Measurements from ENCODE around the gene IRX3. TPM values are rescaled to one million over a fixed set of nuclear protein-coding genes. Genes with fewer than 3 reads are reported as not detected.

Gene IRX3
- total and polyA plus RNA-seq, 10 of the 15 experiments (the other 5 are each of a cell fraction or from before 2014, with no cell fraction given), result 0.05 TPM; not detected in 9

DNA sequence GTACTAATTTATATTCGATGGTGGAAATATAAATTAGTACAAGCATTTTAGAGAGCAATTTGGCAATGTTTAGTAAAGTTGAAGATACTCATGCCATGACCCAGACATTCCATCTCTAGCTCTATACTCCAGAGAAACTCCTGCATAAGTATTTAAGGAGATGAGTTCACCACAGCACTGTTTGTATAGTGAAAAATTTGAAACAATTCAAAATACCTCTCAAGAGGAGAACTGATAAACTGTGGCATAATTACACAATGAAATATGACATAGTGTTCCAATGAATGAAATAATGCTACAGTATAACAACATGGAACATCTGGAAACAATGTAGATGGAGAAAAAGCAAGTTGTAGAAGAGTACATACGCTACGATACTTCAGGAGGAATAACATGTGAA lies 48.6 kb upstream of the IRX3 start:
- Histone ChIP-seq H4K20me1 (ENCODE audit: control insufficient read depth, insufficient read depth) (no peaks in the 10 kb centered on the region), H3K79me2 (ENCODE audit: control insufficient read depth, insufficient read depth, low read length) (no peaks in the 10 kb centered on the region), H2AFZ (ENCODE audit: control insufficient read depth, low read depth, low read length) (no peak overlapping the region), H3K4me3 (no peak overlapping the region), H3K4me1 (ENCODE audit: control insufficient read depth, insufficient read depth, low read length) (no peaks in the 10 kb centered on the region), H3K9me3 (replicated peaks; ENCODE audit: control insufficient read depth, insufficient read depth, low read length) (no peaks in the 10 kb centered on the region), H3K36me3 (ENCODE audit: control insufficient read depth in 2 of 2, insufficient read depth in 2 of 2, low read length in 1 of 2) (no peaks in the 10 kb centered on the region), H3K9ac (ENCODE audit: control insufficient read depth, insufficient read depth, low read length) (no peak overlapping the region), H3K4me2 (ENCODE audit: control insufficient read depth, insufficient read depth) (no peak overlapping the region), H3K27ac (ENCODE audit: control insufficient read depth, insufficient read depth) (no peak overlapping the region), H3K27me3 (replicated peaks in 1 of 2; ENCODE audit: control insufficient read depth in 2 of 2, insufficient read depth in 2 of 2, low read length in 1 of 2) (no peaks in the 10 kb centered on the region)
- POLR2A ChIA-PET, result no interaction called here
- TF ChIP-seq, protein P1, sequence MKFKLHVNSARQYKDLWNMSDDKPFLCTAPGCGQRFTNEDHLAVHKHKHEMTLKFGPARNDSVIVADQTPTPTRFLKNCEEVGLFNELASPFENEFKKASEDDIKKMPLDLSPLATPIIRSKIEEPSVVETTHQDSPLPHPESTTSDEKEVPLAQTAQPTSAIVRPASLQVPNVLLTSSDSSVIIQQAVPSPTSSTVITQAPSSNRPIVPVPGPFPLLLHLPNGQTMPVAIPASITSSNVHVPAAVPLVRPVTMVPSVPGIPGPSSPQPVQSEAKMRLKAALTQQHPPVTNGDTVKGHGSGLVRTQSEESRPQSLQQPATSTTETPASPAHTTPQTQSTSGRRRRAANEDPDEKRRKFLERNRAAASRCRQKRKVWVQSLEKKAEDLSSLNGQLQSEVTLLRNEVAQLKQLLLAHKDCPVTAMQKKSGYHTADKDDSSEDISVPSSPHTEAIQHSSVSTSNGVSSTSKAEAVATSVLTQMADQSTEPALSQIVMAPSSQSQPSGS (IDR thresholded peaks at IDR 0.05; ENCODE audit: low read length), result no peak
- TF ChIP-seq YY1 (IDR thresholded peaks at IDR 0.05; ENCODE audit: low read depth, low read length), result no peak
- BruUV-seq (replicated peaks), result no TSS peak
- RAD21 ChIA-PET (ENCODE audit: unreplicated experiment), result no interaction called here
- SMC1A ChIA-PET (ENCODE audit: uncharacterized antibody, unreplicated experiment), result no interaction called here
- intact Hi-C loops (cut with micrococcal nuclease; ENCODE audit: unreplicated experiment) (no loop called here), in situ Hi-C loops (cut with MboI) (no loop called here)
- no peak for ATAC-seq
- WGBS (ENCODE audit: insufficient coverage, insufficient replicate concordance, low lambda C conversion rate, missing lambda C conversion rate), result 49% methylated on average over 3 of the region's 3 CpGs
- no peak for DNase-seq (ENCODE audit: low read depth, low spot score)
- CTCF ChIA-PET, result no interaction called here
- FAIRE-seq, result no peak

DNA sequence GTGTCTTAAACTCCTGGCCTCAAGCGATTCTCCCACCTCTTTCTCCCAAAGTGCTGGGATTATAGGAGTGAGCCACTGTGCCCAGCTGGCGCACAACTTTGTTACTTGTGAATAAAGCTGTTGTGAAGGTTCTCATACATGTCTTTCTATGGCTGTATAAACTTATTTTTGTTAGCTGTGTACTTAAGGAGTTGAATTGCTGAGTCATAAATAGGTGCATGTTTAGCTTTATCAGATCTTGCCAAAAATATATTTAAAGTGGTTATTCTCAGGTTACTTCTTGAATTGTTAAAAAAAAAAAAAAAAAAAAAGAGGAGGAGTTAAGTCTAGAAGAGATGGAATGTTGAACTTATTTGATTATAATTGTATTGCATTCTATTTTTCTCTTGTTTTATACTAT lies 47.6 kb upstream of the IRX3 start:
- TF ChIP-seq ZBED1 (IDR thresholded peaks at IDR 0.05; ENCODE audit: borderline replicate concordance), result no peak
- TF ChIP-seq RFX5 (IDR thresholded peaks at IDR 0.05; ENCODE audit: low read depth, low read length), result no peak
- TF ChIP-seq, protein P2, sequence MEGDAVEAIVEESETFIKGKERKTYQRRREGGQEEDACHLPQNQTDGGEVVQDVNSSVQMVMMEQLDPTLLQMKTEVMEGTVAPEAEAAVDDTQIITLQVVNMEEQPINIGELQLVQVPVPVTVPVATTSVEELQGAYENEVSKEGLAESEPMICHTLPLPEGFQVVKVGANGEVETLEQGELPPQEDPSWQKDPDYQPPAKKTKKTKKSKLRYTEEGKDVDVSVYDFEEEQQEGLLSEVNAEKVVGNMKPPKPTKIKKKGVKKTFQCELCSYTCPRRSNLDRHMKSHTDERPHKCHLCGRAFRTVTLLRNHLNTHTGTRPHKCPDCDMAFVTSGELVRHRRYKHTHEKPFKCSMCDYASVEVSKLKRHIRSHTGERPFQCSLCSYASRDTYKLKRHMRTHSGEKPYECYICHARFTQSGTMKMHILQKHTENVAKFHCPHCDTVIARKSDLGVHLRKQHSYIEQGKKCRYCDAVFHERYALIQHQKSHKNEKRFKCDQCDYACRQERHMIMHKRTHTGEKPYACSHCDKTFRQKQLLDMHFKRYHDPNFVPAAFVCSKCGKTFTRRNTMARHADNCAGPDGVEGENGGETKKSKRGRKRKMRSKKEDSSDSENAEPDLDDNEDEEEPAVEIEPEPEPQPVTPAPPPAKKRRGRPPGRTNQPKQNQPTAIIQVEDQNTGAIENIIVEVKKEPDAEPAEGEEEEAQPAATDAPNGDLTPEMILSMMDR (IDR thresholded peaks at IDR 0.05 in 2 of 3, conservative IDR thresholded peaks at IDR 0.05 in 1 of 3; ENCODE audit: control insufficient read depth in 2 of 3, extremely low read depth in 1 of 3, insufficient read depth in 1 of 3, low read depth in 3 of 3, low read length in 3 of 3), result no peak
- no peak for TF ChIP-seq YY1 (IDR thresholded peaks at IDR 0.05; ENCODE audit: low read depth, low read length)
- TF ChIP-seq, protein P3, sequence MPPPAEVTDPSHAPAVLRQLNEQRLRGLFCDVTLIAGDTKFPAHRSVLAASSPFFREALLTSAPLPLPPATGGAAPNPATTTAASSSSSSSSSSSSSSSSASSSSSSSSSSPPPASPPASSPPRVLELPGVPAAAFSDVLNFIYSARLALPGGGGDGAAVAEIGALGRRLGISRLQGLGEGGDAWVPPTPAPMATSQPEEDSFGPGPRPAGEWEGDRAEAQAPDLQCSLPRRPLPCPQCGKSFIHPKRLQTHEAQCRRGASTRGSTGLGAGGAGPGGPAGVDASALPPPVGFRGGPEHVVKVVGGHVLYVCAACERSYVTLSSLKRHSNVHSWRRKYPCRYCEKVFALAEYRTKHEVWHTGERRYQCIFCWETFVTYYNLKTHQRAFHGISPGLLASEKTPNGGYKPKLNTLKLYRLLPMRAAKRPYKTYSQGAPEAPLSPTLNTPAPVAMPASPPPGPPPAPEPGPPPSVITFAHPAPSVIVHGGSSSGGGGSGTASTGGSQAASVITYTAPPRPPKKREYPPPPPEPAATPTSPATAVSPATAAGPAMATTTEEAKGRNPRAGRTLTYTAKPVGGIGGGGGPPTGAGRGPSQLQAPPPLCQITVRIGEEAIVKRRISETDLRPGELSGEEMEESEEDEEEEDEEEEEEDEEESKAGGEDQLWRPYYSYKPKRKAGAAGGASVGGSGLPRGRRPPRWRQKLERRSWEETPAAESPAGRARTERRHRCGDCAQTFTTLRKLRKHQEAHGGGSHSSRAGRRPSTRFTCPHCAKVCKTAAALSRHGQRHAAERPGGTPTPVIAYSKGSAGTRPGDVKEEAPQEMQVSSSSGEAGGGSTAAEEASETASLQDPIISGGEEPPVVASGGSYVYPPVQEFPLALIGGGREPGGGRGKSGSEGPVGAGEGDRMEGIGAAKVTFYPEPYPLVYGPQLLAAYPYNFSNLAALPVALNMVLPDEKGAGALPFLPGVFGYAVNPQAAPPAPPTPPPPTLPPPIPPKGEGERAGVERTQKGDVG (CRISPR knock-in tag; IDR thresholded peaks at IDR 0.05), result no peak
- no peak for TF ChIP-seq SREBF2 (IDR thresholded peaks at IDR 0.05; ENCODE audit: low read length)
- H3K36me3 ChIP-seq (ENCODE audit: control insufficient read depth in 2 of 2, insufficient read depth in 2 of 2, low read length in 1 of 2), result no peaks in the 10 kb centered on the region
- in situ Hi-C loops (cut with MboI), result no loop called here
- H3K27me3 ChIP-seq (replicated peaks in 1 of 2; ENCODE audit: control insufficient read depth in 2 of 2, insufficient read depth in 2 of 2, low read length in 1 of 2), result no peaks in the 10 kb centered on the region
- DNase-seq (ENCODE audit: low read depth, low spot score), result no peak
- 21% methylated on average over 2 of the region's 2 CpGs for WGBS (ENCODE audit: insufficient coverage, insufficient replicate concordance, low lambda C conversion rate, missing lambda C conversion rate)
- no peak for ATAC-seq
- H4K20me1 ChIP-seq (ENCODE audit: control insufficient read depth, insufficient read depth), result no peaks in the 10 kb centered on the region
- H3K4me1 ChIP-seq (ENCODE audit: control insufficient read depth, insufficient read depth, low read length), result no peaks in the 10 kb centered on the region
- no peaks in the 10 kb centered on the region for H3K9me3 ChIP-seq (replicated peaks; ENCODE audit: control insufficient read depth, insufficient read depth, low read length)
- H3K4me2 ChIP-seq (ENCODE audit: control insufficient read depth, insufficient read depth), result no peak overlapping the region
- no peak overlapping the region for H3K27ac ChIP-seq (ENCODE audit: control insufficient read depth, insufficient read depth)
- ChIA-PET RAD21 (ENCODE audit: unreplicated experiment) (interaction anchor here (0.6 kb wide), 1 partner anchor 701 kb away, joined by 3 read pairs; no protein-coding TSS in a partner anchor), CTCF (no interaction called here), SMC1A (ENCODE audit: uncharacterized antibody, unreplicated experiment) (interaction anchor here (0.7 kb wide), 1 partner anchor 1313 kb away, joined by 4 read pairs; no protein-coding TSS in a partner anchor), POLR2A (interaction anchor here (0.6 kb wide), 1 partner anchor 32 kb away, joined by 3 read pairs; no protein-coding TSS in a partner anchor)
- no peaks in the 10 kb centered on the region for H3K79me2 ChIP-seq (ENCODE audit: control insufficient read depth, insufficient read depth, low read length)
- H3K9ac ChIP-seq (ENCODE audit: control insufficient read depth, insufficient read depth, low read length), result no peak overlapping the region
- BruUV-seq (replicated peaks), result no TSS peak
- H2AFZ ChIP-seq (ENCODE audit: control insufficient read depth, low read depth, low read length), result no peak overlapping the region
- H3K4me3 ChIP-seq, result no peak overlapping the region
- intact Hi-C loops (cut with micrococcal nuclease; ENCODE audit: unreplicated experiment), result no loop called here
- peak; percentile 52 for FAIRE-seq

All from GM12878 (cell line).